GM18511 (cell line): ENCODE data around the gene INSYN2B.

ENCODE experiments used
- ATAC-seq: cut with Tn5 transposase; IDR thresholded peaks from one replicate; pipeline ENCODE4 v1.9.1; 2021; ENCODE audit warnings: mild to moderate bottlenecking, moderate library complexity; ENCODE audit not compliant: unreplicated experiment

The INSYN2B gene

DNA sequence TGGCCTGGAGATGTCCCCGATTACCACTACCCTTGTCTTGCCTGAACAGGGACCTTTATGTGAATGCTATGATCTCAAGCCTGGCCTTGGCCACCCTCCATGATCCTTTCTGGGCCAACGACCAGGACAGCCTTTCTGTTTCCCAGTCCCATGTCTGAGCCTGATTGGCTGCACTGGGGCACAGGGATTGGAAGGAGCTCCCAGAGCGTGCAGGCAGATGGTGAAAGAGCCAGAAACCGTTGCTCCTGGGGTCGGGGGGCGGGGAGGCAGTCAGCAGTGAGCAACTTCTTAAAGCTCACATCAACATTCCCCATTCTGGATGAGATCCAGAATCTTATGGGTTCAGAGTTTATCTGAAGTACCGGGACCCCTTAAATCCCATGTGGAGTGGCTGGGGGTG is 84.4 kb downstream of the INSYN2B start:
- ATAC-seq = no peak

DNA sequence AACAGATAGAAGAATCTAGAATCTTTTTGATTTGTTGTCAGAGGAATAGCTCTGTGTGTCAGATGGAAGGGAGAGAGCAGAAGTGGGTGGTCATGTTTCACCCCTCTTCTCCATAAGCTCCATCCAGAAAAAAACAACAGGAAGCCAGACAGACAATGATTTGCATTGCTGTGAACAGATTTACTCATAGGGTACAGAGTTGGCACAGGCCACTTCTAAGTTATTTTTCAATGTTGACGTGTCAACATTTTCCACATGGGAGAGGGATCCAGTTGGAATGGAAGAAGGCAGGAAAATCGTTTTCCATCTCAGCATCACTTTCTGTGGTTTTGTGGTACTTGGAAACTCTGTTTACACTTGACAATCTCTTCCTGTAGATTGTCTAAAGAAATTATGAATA is 86.7 kb downstream of the INSYN2B start:
- no peak for ATAC-seq

DNA sequence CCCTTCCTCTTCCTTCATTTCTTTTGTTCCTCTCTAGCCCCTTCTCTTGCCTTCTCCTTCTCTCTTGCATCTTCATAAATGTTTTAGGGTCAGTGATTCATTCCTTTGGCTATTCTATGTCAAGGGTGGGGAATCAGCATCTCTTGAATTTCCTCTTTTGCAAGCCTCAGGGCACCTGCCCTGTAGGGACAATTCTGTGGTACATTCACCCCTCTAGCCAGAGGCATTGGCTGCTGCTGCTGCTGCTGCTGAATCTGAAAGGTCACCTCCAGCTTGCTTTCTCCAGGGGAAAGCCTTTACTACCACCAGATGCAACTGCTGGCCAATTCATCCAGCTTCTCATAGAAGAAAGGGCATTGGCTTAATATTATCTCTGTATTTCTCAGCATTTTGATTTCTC is 87.3 kb downstream of the INSYN2B start:
- no peak for ATAC-seq

DNA sequence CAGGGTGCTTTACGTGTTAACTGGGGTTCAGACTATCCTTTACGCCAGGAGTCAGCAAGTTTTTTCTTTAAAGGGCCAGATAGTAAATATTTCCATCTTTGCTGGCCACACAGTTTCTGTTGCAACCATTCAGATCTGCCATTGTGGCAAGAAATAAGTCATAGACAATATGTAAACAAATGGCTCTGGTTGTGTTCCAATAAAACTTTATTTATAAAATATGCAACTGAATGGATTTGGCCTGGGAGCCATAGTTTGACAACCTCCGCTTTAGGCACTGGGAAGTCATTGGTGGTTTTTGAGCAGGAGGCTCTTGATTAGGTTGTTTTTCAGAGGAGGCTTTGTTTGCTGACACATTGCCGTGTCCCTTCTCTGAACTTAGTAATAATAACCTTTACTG is 90.7 kb downstream of the INSYN2B start:
- no peak for ATAC-seq

DNA sequence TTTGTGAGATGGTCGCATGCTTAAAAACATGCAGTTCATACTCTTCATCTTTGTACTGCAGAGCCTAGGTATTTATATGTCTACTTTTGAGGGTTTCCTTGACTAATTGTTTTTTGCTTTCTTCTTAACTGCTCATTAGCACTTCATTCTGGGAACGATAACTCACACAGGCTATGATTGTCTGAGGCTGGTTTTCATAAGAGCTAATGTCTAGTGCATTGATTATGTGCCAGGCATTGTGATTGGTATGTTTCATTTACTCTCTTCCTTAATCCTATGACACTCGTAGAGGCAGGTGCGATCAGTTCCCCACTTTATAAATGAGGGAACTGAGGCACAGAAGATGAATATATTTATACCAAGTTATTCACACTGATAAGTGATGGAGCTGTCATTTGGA is 93.6 kb downstream of the INSYN2B start:
- ATAC-seq = no peak

DNA sequence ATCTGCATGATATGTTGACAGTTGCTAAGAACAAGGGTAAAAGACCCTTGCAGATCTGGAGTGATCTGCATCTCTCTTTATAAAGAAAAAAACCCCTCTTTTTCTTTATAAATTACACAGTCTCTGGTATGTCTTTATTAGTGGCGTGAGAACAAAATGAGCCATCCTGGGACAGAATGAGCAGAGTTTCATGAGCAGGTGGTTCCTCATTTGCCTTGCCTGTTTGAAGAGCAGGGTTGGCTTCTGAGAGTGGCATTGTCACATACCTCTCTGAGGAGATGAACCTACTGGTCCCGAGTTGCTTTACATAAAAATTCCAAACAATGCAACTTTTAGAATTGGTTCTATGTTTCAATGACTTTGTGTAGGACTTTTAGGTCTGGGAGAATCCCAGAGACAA is 94.3 kb downstream of the INSYN2B start:
- no peak for ATAC-seq

DNA sequence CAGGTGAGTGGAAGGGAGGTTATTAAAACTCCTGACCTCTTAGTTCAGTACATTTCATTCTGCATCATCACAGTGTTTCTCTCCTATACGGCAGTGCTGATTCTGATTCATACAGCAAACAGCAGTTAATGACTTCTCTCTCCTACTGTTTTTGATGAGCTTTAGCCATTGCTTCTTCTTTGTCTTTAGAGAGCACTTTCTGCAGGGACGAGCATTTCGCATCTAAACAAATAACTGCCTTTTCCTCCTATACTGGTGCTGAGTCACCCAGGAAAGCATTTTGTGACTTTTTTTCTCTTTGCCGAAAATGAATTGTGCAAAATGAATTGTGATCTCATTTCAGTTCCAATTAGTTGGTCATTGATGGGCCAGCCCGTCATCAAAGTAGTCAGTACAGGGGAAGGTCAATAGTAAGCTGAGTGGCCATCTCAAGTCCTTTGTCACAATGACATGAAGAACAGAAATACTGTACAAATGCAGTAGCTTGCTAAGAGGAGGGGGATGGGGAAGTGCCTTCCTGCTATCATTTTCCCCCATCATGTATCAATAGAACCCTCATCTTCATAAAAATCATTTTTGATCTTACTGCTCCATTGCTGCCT is 98.5 kb downstream of the INSYN2B start:
- no peak for ATAC-seq

DNA sequence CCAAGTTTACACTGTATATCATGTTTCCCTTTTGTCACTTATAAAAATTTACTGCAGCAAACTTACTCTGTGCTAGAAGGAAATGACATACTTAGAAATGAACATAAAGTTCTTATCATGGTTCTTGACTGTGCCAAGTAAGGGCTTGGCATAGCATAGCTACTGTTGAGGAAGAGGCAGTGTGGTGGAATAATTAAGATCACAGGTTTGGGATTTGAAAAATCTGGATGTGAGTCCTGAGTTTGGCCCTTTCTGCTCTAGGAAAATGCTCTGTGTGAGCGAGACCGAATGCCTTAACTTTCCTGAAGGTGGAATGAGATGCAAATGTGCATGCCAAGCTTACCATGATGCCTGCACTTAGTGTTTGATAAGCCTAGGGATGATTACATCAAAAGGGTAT is 99.5 kb downstream of the INSYN2B start:
- ATAC-seq = peak; percentile 3

DNA sequence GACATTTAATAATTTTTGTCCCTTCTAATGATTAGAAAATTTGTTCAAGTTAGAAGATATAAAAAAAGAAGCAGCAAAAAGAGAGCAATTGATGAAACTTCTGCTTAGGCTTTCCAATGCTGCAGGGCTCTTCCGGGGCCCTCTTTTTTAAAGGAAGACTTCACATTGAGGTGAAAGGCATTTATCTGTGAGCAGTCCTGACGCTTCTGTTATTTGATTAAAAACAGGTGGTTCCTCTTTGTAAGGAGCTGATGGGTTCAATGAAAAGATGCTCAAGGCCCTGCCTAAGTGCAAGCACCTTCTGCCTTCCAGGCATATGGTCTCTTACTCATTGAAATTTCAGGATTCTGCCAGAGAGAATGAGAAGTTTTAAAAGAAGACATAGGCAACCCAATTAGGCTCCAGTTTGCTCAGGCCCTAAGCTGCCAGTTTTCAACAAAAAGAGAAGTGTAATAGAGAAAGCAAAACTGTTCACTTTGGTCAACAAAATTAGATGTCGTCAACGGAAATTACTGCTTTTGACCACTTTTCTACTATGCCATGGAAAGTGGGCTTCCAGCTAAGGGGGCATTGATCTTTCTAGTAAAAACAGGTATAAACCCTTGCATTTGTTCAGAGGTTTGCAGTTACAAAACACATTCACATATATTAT is 100.2 kb downstream of the INSYN2B start:
- peak; percentile 83 for ATAC-seq

DNA sequence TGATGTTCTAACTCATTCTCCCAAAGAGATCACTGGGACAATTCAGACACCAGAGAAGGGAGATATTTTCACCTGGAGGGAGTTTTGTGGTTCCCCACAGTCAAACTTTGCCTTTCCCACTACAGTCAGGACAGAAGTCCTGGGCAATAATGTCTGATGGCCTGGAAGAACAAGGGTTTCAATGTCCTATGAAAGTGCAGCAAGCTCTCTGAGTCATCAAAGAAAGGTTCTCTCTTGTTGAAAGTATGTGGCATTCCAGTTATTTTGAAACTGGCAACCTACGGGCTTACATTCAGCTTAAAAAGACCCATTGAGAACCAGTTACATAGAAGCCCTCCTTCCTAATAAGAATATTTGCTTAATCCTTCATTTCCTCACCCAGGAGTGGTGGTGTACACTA is 103.9 kb downstream of the INSYN2B start:
- ATAC-seq = no peak

DNA sequence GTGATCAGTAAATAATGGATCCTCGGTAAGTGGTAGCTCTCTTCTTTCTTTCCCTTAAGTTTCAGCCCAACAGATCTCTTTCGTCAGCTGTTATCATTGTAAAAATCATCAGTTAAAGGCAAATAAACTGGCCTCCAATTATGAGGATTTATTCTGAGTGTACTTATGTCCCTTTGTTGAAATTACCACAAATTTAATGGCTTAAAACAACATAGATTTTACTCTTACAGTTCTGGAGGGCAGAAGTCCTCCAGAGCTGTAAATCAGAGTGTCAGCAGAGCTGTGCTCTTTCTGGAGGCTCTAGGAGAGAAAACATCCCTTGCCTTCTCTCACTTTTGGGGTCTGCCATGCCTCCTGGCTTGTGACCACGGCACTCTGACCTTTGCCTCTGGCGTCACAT is 104.6 kb downstream of the INSYN2B start:
- no peak for ATAC-seq

DNA sequence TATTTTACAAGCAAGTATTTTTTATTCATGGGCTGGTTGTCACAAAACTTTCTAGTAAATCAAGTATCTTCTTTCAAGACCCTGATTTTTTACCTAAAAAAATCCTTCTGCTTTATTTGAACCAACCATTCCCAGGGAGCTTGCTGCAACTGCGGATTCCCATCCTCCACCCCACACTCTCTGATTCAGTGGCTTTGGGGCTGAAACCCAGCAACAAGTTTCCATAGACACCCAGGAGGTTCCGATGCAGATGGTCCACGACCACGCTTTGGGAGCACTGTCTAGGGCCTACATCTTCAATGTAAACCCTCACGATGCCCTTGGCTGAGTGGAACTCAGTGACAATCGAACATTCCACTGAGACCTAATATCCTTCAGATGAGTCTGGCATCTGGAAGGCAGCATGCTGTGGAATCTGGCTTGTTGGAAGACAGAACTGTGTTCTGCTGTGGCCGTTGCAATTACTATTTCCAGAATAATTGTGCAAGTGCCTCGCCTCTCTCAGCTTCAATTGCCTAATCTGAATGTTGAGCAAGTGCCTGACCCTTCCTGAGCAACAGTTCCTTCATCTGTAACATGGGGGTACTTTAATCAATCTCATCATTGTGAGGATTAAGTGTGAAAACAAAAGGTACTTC is 105.1 kb downstream of the INSYN2B start:
- ATAC-seq = no peak

DNA sequence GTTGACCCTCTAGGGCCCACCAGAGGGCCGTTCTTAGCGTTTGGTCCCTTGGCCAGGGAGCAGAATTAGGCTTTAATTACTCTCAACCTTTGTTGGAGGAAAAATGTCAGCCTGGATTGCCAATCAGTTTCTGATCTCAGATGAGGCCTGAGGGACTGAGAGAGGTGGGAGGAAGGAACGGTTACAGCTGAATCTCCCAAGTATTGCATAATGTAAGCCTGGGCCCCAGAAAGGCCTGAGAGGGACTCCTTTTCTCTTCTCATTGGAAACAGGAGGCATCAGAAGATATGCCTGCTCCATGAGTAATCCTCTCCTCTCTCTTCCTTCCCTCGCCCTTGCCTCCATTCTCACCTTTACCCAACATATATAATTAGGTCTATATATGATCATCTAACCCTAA is 105.7 kb downstream of the INSYN2B start:
- ATAC-seq = no peak

DNA sequence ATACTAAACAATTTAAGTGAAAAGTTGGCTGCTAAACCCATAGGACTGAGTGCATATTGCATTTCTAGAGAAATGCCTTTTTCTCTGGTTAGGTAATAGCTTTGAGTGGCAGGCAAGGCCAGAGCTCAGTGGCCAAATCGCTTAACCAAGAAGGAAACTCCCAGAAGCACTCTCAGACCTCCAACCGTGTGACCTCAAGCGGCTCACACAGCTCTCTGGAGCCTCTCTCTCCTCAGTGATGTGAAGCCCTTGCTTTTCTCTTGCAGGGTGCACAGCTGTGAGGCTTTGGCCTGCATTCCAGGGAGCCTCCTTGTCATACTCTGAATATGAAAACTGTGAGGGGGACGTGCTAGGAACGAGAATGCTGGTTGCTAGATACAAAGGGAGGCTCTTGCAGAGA is 106.7 kb downstream of the INSYN2B start:
- no peak for ATAC-seq

DNA sequence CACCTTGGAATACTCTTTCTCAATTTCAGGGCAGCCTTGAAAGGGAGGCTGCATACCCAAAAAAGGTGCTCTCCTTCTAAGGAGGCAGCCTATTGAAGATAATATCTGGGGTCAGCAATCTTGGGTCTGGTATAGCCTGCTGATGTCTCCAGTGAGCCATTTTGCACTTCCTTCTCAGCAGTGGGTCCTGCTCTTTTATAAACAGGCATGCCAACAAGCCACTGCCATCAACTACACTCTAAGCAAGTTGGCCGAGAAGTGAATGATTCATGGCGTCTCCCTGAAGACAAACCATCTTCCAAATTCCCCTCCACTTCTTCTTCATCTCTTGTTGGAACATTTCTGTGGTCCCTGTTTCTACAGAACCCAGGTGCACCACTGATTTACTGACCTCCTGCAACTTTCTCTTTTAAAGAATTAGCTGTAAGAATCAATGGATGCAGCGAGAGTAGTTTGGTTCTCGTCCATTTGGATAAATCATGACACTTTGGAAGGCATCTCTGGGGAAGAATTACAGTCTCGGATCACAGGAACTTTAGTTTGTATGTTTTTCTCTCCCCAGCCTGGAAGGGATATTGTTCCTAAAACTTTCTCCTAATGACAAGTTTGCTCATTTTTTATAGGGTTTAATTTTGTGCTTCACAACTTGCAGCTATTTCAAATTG is 108.3 kb downstream of the INSYN2B start:
- no peak for ATAC-seq

DNA sequence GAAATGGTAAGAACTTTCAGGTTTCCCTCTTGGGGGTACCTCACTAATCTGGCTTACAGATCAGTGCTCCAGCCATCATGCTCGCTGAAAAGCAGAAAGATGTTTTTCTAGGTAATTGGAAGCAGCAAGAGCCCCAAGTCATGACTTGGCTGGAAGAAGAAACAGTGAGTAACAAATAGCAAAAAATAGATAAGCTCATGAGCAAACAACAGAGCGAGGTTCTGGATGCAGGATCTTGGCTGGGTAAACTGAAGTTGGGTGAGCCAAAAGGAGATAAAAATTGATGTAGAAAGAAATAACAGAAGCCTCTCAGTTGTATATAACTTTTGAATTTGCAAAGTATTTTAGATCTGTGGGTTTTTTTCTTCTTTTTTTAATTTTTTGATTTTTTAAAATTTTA is 110.1 kb downstream of the INSYN2B start:
- ATAC-seq = no peak

DNA sequence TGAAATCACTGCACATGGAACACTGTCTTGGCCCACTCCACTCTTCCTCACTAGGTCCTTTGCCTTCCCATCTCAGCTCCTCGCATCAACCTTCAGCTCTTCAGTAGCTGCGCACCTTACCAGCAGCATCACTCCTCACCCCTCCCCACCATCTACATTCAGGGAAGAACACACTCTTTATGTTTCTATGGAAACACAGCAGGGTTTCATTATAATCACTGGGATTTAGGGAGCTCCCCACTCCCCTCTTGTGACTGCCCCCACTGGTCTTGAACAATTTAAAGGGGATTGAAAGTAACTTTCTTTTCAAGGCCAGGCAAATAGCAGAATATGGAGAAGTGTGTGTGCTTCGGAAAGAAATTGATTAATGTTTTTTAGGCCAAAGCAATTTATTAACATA is 111.2 kb downstream of the INSYN2B start:
- no peak for ATAC-seq

DNA sequence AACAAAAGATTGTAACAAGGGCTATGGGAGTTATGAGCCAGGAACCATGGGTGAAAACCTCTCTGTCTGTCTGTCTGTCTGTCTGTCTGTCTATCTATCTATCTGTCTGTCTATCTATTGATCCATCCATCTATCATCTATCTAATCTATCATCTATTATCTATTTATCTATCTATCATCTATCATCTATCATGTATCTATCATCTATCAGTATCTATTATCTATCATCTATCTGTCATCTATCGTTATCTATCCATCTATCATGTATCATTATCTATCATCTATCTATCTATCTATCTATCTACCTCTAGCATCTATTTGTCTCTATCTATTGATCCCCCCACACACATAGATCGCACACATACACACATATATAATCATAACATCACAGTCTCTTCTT is 112.9 kb downstream of the INSYN2B start:
- ATAC-seq = no peak

DNA sequence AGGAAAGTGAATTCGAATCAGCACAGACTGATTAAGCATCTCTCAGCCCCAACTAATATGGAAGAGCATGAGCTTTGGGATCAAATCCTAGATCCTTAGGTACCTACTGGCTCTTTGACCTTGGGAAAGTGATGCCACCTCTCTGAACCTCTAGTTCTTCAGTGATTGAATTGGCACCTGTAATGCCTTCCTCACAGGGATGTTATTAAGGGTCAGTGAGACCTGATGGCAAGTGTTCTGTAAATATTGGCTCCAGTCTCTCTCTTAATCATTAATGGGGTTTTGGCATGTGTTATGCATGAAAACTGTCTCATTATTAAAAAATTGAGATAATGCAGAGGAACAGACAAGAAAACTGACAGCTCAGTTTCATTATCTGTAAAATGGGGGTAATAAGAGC is 115.8 kb downstream of the INSYN2B start:
- ATAC-seq = no peak

DNA sequence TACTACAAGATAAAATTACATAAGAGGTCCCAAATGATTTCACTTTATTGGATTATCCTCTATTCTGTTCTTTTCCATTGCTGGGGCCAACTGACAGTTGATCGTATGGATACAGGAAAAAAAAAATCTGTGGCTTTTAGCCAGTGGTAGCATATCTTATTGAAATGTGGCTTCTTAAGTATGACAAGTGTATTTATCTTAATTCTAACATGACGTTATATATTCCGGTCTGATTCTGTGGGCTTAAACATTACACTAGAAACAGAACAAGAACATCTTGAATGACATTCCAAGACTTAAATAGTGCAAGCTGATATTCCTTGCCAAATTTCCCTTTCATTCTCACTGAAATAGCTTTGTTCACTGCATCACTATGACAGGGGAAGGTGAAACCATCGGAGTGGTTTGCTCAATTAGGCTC is 117.9 kb downstream of the INSYN2B start:
- no peak for ATAC-seq

DNA sequence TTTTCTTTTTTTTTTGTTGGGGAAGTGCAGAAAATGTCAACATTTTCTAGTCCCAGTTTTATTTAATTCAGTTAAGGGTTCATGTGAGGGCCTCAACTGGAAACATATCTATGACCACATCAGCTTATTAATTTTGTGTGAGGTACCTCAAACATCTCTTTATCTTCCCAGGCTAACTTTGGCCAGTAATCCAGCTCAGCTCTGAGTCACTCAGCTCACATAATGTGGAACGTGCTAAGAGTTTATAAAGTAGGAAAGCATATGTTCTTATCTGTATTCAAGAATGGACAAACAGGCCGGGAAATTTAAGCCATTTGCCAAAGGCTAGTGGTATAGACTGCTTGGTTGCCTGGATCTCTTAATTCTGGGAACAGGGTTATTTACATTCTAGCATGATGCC is 118.4 kb downstream of the INSYN2B start:
- no peak for ATAC-seq

DNA sequence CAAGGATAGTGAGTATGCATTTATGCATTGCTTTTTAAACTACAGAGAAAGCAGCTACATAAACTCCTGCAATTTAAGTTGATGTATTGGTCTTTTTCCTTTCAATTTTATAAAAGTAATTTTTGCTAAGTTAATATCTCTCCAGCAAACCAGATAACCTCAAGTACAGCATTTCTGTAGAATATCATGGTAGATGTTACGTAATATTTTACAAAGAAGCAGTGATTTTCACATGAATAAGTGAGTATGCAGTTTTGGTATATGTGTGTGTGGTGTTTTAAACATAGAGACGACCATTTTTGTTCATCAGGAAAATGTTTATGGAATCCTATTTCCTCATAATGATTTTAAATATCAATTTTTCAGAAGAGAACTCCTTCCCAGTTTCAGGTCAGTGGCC is 118.9 kb downstream of the INSYN2B start:
- ATAC-seq = no peak
